Endothelial cell (in vitro differentiated cells): ENCODE measurements around the gene RTP3. TPM values are rescaled to one million over a fixed set of nuclear protein-coding genes. Genes with fewer than 3 reads are reported as not detected.

Source experiments
- DNase-seq: peaks from one replicate; pipeline ENCODE4 v3.0.0; 2021; ENCODE audit warnings: low spot score
- H3K27ac Mint-ChIP-seq: one replicate; pipeline ENCODE4 v1.8.0; 2021; ENCODE audit warnings: mixed read lengths, inconsistent platforms; ENCODE audit not compliant: unreplicated experiment
- H3K27me3 Mint-ChIP-seq: one replicate; pipeline ENCODE4 v1.8.0; 2021; ENCODE audit warnings: mild to moderate bottlenecking, moderate library complexity, mixed read lengths, inconsistent platforms; ENCODE audit not compliant: unreplicated experiment
- H3K36me3 Mint-ChIP-seq: one replicate; pipeline ENCODE4 v1.8.0; 2021; ENCODE audit warnings: mild to moderate bottlenecking, low read depth, mixed read lengths, inconsistent platforms; ENCODE audit not compliant: unreplicated experiment
- H3K4me1 Mint-ChIP-seq: one replicate; pipeline ENCODE4 v1.8.0; 2021; ENCODE audit warnings: mild to moderate bottlenecking, mixed read lengths, inconsistent platforms; ENCODE audit not compliant: unreplicated experiment
- H3K4me3 Mint-ChIP-seq: one replicate; pipeline ENCODE4 v1.8.0; 2021; ENCODE audit warnings: mild to moderate bottlenecking, mixed read lengths, inconsistent platforms; ENCODE audit not compliant: unreplicated experiment
- H3K9me3 Mint-ChIP-seq: one replicate; pipeline ENCODE4 v1.8.0; 2021; ENCODE audit warnings: mixed read lengths, inconsistent platforms; ENCODE audit not compliant: unreplicated experiment
- total RNA-seq: library from RNA; stranded (reverse); fragmentation: NEBNext Ultra II Directional; extraction: Animal tissue kit (Norgen Biotek cat#: 25700); gene quantifications from one replicate; pipeline ENCODE4 v1.2.1, GENCODE V29; 2021; ENCODE audit not compliant: unreplicated experiment
- TF ChIP-seq, protein P1 (sequence below): fragments of 200-600 bp; sonication (generic); IDR thresholded peaks from one replicate; pipeline ENCODE4 v1.5.0; 2021; ENCODE audit warnings: antibody characterized with exemption; ENCODE audit not compliant: unreplicated experiment

Gene RTP3
- total RNA-seq, 1 donor from 2014 or later = not detected

DNA sequence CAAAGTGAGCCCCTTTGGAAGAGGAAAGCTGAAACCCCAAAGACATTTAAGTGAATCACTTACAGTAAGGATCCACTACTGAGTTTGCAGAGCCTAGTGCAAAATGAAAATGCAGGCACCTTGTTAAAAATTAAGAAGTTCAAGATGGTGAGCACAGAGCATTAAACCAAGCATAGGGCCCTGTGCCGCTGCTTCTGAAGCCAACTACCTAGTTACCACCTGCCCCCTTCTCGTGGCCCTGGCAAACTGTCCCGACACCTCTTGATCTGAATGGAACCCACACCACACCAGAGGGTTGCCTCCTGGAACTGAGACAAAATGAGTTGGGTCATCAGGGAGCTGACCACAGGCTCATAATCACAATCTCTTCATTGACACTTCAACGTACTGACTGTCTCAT lies 42.8 kb downstream of the RTP3 start:
- no peak overlapping the region for H3K27ac Mint-ChIP-seq
- H3K36me3 Mint-ChIP-seq = no peaks in the 10 kb centered on the region
- no peak overlapping the region for H3K4me3 Mint-ChIP-seq
- DNase-seq = no peak
- TF ChIP-seq, protein P1, sequence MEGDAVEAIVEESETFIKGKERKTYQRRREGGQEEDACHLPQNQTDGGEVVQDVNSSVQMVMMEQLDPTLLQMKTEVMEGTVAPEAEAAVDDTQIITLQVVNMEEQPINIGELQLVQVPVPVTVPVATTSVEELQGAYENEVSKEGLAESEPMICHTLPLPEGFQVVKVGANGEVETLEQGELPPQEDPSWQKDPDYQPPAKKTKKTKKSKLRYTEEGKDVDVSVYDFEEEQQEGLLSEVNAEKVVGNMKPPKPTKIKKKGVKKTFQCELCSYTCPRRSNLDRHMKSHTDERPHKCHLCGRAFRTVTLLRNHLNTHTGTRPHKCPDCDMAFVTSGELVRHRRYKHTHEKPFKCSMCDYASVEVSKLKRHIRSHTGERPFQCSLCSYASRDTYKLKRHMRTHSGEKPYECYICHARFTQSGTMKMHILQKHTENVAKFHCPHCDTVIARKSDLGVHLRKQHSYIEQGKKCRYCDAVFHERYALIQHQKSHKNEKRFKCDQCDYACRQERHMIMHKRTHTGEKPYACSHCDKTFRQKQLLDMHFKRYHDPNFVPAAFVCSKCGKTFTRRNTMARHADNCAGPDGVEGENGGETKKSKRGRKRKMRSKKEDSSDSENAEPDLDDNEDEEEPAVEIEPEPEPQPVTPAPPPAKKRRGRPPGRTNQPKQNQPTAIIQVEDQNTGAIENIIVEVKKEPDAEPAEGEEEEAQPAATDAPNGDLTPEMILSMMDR = no peak
- no peaks in the 10 kb centered on the region for H3K9me3 Mint-ChIP-seq
- H3K27me3 Mint-ChIP-seq = no peaks in the 10 kb centered on the region
- peaks cover 15% of the 10 kb centered on the region for H3K4me1 Mint-ChIP-seq

DNA sequence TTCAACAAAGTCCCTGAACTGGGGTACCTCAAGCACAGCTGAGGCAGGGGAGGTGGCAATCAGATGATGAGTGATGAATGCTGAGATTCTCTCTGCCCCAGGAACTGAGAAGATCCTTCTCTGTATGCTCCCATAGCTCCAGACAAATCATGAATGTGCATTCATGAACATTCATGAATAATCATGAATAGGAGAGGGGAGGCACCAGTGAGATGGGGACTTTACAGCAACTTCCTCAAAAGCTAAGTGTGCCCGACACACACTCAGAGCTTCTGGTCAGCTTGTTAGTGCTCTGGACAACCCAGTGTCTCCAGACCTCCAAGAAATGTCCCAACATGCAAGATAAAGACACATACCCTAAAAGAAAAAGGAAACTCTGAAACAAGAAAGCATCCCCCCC lies 44.1 kb downstream of the RTP3 start:
- Mint-ChIP-seq H3K9me3 (no peaks in the 10 kb centered on the region), H3K4me1 (peaks cover 15% of the 10 kb centered on the region)

DNA sequence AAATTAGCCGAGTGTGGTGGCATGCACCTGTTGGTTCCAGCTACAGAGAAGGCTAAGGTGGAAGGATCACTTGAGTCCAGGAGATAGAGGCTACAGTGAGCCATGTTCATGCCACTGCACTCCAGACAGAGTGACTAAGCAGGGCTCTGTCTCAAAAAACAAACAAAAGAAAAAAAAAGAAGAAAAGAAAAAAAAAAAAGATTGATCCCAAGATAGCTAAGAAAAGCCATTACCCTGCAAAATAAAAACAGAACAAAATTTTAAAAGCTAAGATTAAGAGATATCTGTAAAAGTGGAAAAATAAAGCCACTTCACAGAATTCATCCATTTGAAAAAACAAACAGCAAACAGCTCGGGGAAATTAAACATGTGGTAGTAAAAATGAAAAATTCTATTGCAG lies 44.6 kb downstream of the RTP3 start:
- H3K4me3 Mint-ChIP-seq = no peak overlapping the region
- H3K27ac Mint-ChIP-seq = no peak overlapping the region
- no peak for DNase-seq
- no peaks in the 10 kb centered on the region for H3K27me3 Mint-ChIP-seq
- H3K4me1 Mint-ChIP-seq = peaks cover 15% of the 10 kb centered on the region
- TF ChIP-seq, protein P1 = no peak
- H3K9me3 Mint-ChIP-seq = no peaks in the 10 kb centered on the region
- no peaks in the 10 kb centered on the region for H3K36me3 Mint-ChIP-seq

More for the DNA sequence above, 44.1 kb downstream of the RTP3 start:
- H3K4me3 Mint-ChIP-seq = no peak overlapping the region
- H3K27me3 Mint-ChIP-seq = no peaks in the 10 kb centered on the region
- no peak for DNase-seq
- TF ChIP-seq, protein P1 = no peak
- no peak overlapping the region for H3K27ac Mint-ChIP-seq
- H3K36me3 Mint-ChIP-seq = no peaks in the 10 kb centered on the region

DNA sequence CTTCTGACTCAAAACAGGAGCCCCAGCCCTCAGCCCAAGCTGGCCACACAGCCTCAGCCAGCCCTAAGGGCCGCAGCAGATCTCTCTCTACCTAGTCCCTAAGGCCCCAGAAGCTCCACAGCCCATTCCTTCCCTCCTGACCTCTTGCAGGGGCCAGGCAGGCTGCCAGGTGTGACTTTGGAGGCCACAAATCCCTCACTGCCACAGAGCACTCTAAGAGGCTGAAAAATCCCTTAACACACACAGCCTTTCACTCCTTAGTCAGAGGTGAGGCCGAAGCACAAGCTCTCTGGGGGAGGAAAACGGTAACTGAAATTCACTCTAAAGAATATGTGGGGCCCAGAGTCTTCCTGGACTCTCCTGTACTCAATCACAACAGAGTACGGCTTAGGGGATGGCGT lies 45.0 kb downstream of the RTP3 start:
- Mint-ChIP-seq H3K4me1 (peaks cover 15% of the 10 kb centered on the region), H3K36me3 (no peaks in the 10 kb centered on the region), H3K4me3 (no peak overlapping the region), H3K27me3 (no peaks in the 10 kb centered on the region), H3K9me3 (no peaks in the 10 kb centered on the region), H3K27ac (no peak overlapping the region)
- DNase-seq = no peak
- TF ChIP-seq, protein P1 = no peak

DNA sequence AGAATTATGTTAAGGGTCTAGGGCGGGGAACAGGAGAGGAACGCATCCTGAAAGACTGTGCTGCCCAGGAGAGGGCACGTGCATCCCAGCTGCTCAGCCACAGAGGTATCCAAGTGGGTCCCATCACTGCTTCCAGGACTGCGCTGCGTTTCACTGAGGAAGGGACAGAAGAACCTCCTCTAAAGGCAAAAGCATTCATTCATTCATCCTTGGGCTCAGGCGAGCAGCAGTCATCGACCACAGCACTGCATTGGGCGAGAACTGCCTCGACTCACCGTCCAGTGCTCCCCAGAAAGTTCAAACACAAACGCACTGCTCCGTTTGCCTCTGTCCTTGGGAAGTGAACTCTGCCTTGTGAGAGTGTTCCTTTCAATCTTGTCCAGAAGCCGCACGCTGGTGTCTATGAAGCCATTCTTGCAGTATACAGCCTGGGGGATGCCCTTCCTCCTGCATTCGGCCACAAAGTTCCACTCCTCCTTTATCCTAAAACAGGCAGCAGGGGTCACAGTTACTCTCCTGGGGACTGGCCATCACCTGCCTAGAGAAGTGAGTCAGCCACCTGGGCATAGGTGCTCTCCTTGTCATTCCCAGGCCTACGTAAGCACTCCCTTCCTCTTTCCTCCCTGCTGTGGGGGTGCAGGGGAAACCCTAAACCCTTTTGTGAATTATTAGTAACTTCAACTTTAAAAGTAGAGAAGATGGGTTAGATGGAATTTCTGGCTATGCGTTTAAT lies 47.2 kb downstream of the RTP3 start:
- no peaks in the 10 kb centered on the region for H3K9me3 Mint-ChIP-seq
- no peak overlapping the region for H3K4me3 Mint-ChIP-seq
- no peak for DNase-seq
- H3K36me3 Mint-ChIP-seq = no peaks in the 10 kb centered on the region
- no peaks in the 10 kb centered on the region for H3K27me3 Mint-ChIP-seq
- TF ChIP-seq, protein P1 = no peak
- no peak overlapping the region for H3K27ac Mint-ChIP-seq
- H3K4me1 Mint-ChIP-seq = no peaks in the 10 kb centered on the region
